PC-9 (cell line): ENCODE measurements around the gene PSMA6. TPM values are rescaled to one million over a fixed set of nuclear protein-coding genes. Genes with fewer than 3 reads are reported as not detected.

ENCODE experiments used
- BruUV-seq: library from RNA; stranded (reverse); fragments of 400-500 nt; replicated peaks from 2 replicates; lab custom pipeline; 2021; lab: Mats Ljungman, UMichigan
- CTCF ChIA-PET: fragments of 300-600 bp; sonication (Branson Sonifier 250); formaldehyde crosslinking; loops from one replicate; lab custom pipeline; 2022; ENCODE audit warnings: antibody characterized with exemption; lab: Charles Lee
- POLR2A ChIA-PET: fragments of 300-600 bp; sonication (Branson Sonifier 250); formaldehyde crosslinking; loops from one replicate; lab custom pipeline; 2022; ENCODE audit warnings: antibody characterized with exemption; ENCODE audit not compliant: unreplicated experiment; lab: Charles Lee
- DNase-seq, 2 experiments: peaks; one replicate each; pipeline versions ENCODE4 v3.0.0 to v3.0.0-alpha.2; 2015 to 2022; ENCODE audit warnings: mixed read lengths in 1 of 2
- H2AFZ ChIP-seq: fragments of 200-600 bp; sonication (generic); 2 replicates; pipeline ENCODE4 v1.8.1; 2017; ENCODE audit warnings: antibody characterized with exemption
- H3F3A ChIP-seq: fragments of 200-600 bp; sonication (generic); 2 replicates; pipeline ENCODE4 v1.8.1; 2017; ENCODE audit warnings: antibody characterized with exemption, mild to moderate bottlenecking, low read depth; ENCODE audit not compliant: insufficient read depth
- H3K27ac ChIP-seq: fragments of 200-600 bp; sonication (generic); 2 replicates; pipeline ENCODE4 v1.6.1; 2016; ENCODE audit warnings: mixed run types
- H3K27me3 ChIP-seq: fragments of 200-600 bp; sonication (generic); 2 replicates; pipeline ENCODE4 v1.6.1; 2016; ENCODE audit warnings: low read depth, mixed run types; ENCODE audit not compliant: insufficient read depth
- H3K36me3 ChIP-seq: fragments of 200-600 bp; sonication (generic); 2 replicates; pipeline ENCODE4 v1.6.1; 2016; ENCODE audit warnings: low read depth, mixed run types
- H3K4me1 ChIP-seq: fragments of 200-600 bp; sonication (generic); replicated peaks from 2 replicates; pipeline ENCODE4 v1.6.1; 2016; ENCODE audit warnings: mixed run types; ENCODE audit not compliant: insufficient read depth
- H3K4me2 ChIP-seq: fragments of 200-600 bp; sonication (generic); 2 replicates; pipeline ENCODE4 v1.6.1; 2017; ENCODE audit warnings: mixed run types
- H3K4me3 ChIP-seq: fragments of 200-600 bp; sonication (generic); 2 replicates; pipeline ENCODE4 v1.6.1; 2016; ENCODE audit warnings: mixed run types
- H3K79me2 ChIP-seq: fragments of 200-600 bp; sonication (generic); 2 replicates; pipeline ENCODE4 v1.6.1; 2017; ENCODE audit warnings: low read depth, mixed run types
- H3K9me2 ChIP-seq: fragments of 200-600 bp; sonication (generic); 2 replicates; pipeline ENCODE4 v1.8.1; 2017; ENCODE audit warnings: mild to moderate bottlenecking; ENCODE audit not compliant: insufficient read depth
- H3K9me3 ChIP-seq: fragments of 200-600 bp; sonication (generic); 2 replicates; pipeline ENCODE4 v1.8.1; 2016; ENCODE audit warnings: low read depth; ENCODE audit not compliant: insufficient read depth
- H4K20me1 ChIP-seq: fragments of 200-600 bp; sonication (generic); 2 replicates; pipeline ENCODE4 v1.8.1; 2017; ENCODE audit not compliant: insufficient read depth
- CTCF ChIP-seq: fragments of 200-600 bp; sonication (generic); conservative IDR thresholded peaks from 2 replicates; pipeline ENCODE4 v1.6.1; 2017; ENCODE audit warnings: mixed run types, antibody characterized with exemption, mild to moderate bottlenecking, moderate library complexity
- EZH2 ChIP-seq: fragments of 200-600 bp; sonication (generic); IDR thresholded peaks from 2 replicates; pipeline ENCODE4 v1.8.0; 2017; ENCODE audit warnings: antibody characterized with exemption, low read depth
- intact Hi-C: fragments of 100-400 bp; cut with micrococcal nuclease; formaldehyde crosslinking; loops from one replicate; pipeline ENCODE4 v1.10.0; 2022; ENCODE audit not compliant: unreplicated experiment
- total RNA-seq: library from RNA; stranded (reverse); gene quantifications from 2 replicates; pipeline ENCODE4 v1.2.3, GENCODE V29; 2021

PSMA6 gene
- total RNA-seq, 1 experiment from 2014 or later: 188 TPM

- ChIA-PET POLR2A (interaction anchor here (0.8 kb wide), 1 partner anchor 13 kb away, joined by 4 read pairs; the partner anchor contains the start of gene PSMA6), CTCF (interaction anchor here (0.7 kb wide), 1 partner anchor 113 kb away, joined by 4 read pairs; no protein-coding TSS in a partner anchor)
- Histone ChIP-seq H3K4me2 (no peak overlapping the region), H3K79me2 (peaks cover 72% of the 10 kb centered on the region), H3K4me1 (no peaks in the 10 kb centered on the region), H2AFZ (no peak overlapping the region), H3K27me3 (no peaks in the 10 kb centered on the region), H3K9me2 (no peaks in the 10 kb centered on the region), H3K4me3 (no peak overlapping the region), H3F3A (no peaks in the 10 kb centered on the region), H3K36me3 (peaks cover 25% of the 10 kb centered on the region; the same call in 1 of the 2 replicates), H4K20me1 (peaks cover 12% of the 10 kb centered on the region; the same call in 1 of the 2 replicates), H3K27ac (no peak overlapping the region), H3K9me3 (no peaks in the 10 kb centered on the region)
- no TSS peak for BruUV-seq
- intact Hi-C loops: no loop called here
- no peak for DNase-seq
- TF ChIP-seq CTCF: no peak
- TF ChIP-seq EZH2: no peak
Observed at GRCh38 chr14:35305633-35306032, 13.5 kb downstream of the PSMA6 start.

GRCh38 chr14:35306114-35306513 is 13.9 kb downstream of the PSMA6 start:
- TF ChIP-seq CTCF: no peak
- TF ChIP-seq EZH2: no peak
- no peak for DNase-seq

GRCh38 chr14:35317820-35318219 is 25.6 kb downstream of the PSMA6 start:
- no peak for DNase-seq
- H3K36me3 ChIP-seq: peaks cover 4% of the 10 kb centered on the region; the same call in 1 of the 2 replicates
- ChIA-PET POLR2A (no interaction called here), CTCF (no interaction called here)
- H3K4me1 ChIP-seq: no peaks in the 10 kb centered on the region
- H2AFZ ChIP-seq: no peak overlapping the region
- no peak overlapping the region for H3K4me2 ChIP-seq
- intact Hi-C loops: no loop called here
- H3K27ac ChIP-seq: no peak overlapping the region
- no peaks in the 10 kb centered on the region for H3K27me3 ChIP-seq
- H3K4me3 ChIP-seq: no peak overlapping the region
- no peaks in the 10 kb centered on the region for H3K9me2 ChIP-seq
- TF ChIP-seq CTCF (no peak), EZH2 (no peak)
- peaks cover 20% of the 10 kb centered on the region; the same call in 1 of the 2 replicates for H3F3A ChIP-seq
- H3K9me3 ChIP-seq: no peaks in the 10 kb centered on the region
- H4K20me1 ChIP-seq: no peaks in the 10 kb centered on the region
- no TSS peak for BruUV-seq
- no peaks in the 10 kb centered on the region for H3K79me2 ChIP-seq

More at GRCh38 chr14:35306114-35306513, 13.9 kb downstream of the PSMA6 start:
- H3K27me3 ChIP-seq: no peaks in the 10 kb centered on the region
- peaks cover 26% of the 10 kb centered on the region; the same call in 1 of the 2 replicates for H3K36me3 ChIP-seq
- H3K9me3 ChIP-seq: no peaks in the 10 kb centered on the region
- intact Hi-C loops: no loop called here
- no peak overlapping the region for H3K4me3 ChIP-seq
- no peak overlapping the region for H3K27ac ChIP-seq
- H3F3A ChIP-seq: no peaks in the 10 kb centered on the region
- no peaks in the 10 kb centered on the region for H3K4me1 ChIP-seq
- H3K79me2 ChIP-seq: peaks cover 67% of the 10 kb centered on the region
- H3K4me2 ChIP-seq: no peak overlapping the region
- H2AFZ ChIP-seq: no peak overlapping the region
- BruUV-seq: no TSS peak
- ChIA-PET CTCF (interaction anchor here (0.7 kb wide), 1 partner anchor 113 kb away, joined by 4 read pairs; no protein-coding TSS in a partner anchor), POLR2A (no interaction called here)
- H3K9me2 ChIP-seq: no peaks in the 10 kb centered on the region
- peaks cover 12% of the 10 kb centered on the region; the same call in 1 of the 2 replicates for H4K20me1 ChIP-seq
